HL-60 (cell line): ENCODE data around the gene RTF2.

Source experiments
- REST ChIP-seq: IDR thresholded peaks from 2 replicates; pipeline ENCODE4 v1.6.1; 2012; ENCODE audit warnings: low read depth; ENCODE audit not compliant: insufficient replicate concordance
- TF ChIP-seq, protein P1 (sequence below): IDR thresholded peaks from one replicate; pipeline ENCODE4 v1.5.1; 2011; ENCODE audit warnings: low read length, control low read depth, inconsistent platforms; ENCODE audit not compliant: insufficient read depth

- no peak for TF ChIP-seq REST
- TF ChIP-seq, protein P1, sequence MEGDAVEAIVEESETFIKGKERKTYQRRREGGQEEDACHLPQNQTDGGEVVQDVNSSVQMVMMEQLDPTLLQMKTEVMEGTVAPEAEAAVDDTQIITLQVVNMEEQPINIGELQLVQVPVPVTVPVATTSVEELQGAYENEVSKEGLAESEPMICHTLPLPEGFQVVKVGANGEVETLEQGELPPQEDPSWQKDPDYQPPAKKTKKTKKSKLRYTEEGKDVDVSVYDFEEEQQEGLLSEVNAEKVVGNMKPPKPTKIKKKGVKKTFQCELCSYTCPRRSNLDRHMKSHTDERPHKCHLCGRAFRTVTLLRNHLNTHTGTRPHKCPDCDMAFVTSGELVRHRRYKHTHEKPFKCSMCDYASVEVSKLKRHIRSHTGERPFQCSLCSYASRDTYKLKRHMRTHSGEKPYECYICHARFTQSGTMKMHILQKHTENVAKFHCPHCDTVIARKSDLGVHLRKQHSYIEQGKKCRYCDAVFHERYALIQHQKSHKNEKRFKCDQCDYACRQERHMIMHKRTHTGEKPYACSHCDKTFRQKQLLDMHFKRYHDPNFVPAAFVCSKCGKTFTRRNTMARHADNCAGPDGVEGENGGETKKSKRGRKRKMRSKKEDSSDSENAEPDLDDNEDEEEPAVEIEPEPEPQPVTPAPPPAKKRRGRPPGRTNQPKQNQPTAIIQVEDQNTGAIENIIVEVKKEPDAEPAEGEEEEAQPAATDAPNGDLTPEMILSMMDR, result no peak
Observed at GRCh38 chr20:56487216-56487615, 18.8 kb downstream of the RTF2 start.
